ENCODE measurements around the gene NSUN7. TPM values are rescaled to one million over a fixed set of nuclear protein-coding genes. Genes with fewer than 3 reads are reported as not detected.

NSUN7 gene
- total and polyA plus RNA-seq, 2 experiments from 2014 or later = 3.4 to 9.9 TPM

DNA sequence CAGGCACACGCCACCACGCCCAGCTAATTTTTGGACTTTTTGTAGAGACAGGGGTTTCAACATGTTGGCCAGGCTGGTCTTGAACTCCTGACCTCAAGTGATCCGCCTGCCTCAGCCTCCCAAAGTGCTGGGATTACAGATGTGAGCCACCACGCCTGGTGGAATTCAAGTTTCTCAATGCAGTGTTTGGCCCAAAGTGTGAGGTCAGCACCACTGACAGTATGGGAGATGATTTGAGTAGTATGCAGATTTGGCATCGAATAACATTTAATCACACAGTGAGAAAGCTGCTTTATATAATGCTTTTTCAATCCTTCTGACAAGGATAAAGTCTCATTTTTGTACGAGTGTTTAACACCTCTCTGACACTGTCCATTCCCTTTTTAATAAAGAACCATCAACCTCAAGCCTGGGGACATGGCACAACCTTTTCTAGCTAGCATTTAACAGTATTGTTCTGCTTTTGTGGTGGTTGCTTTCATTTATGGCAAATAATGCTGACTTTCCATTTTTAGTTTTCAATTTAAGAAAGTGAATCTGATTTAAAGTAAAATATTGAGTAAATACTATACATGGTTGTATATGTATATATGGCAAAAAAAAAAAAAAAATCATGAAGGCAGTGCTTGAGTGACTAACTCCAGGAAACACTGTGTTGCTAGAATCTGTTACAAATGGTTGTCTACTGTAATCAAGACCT is 4.3 kb upstream of the NSUN7 start:
- DNase-seq (ENCODE audit: low read depth in 1 of 2, low spot score in 1 of 2) = peak in 1 of 2 donors; percentile 24
- no peak for TF ChIP-seq CTCF (IDR thresholded peaks at IDR 0.05; ENCODE audit: low read depth, low read length)
- no peak overlapping the region for H3K4me3 ChIP-seq
- no peaks in the 10 kb centered on the region for H3K27me3 ChIP-seq
- no peaks in the 10 kb centered on the region for H3K9me3 ChIP-seq (ENCODE audit: low read depth)
- no peaks in the 10 kb centered on the region for H3K36me3 ChIP-seq
- no peaks in the 10 kb centered on the region for H3K4me1 ChIP-seq (ENCODE audit: low read depth)
- no peak overlapping the region for H3K27ac ChIP-seq

- DNase-seq (ENCODE audit: low read depth in 1 of 2, low spot score in 1 of 2) = no peak
- TF ChIP-seq CTCF (IDR thresholded peaks at IDR 0.05; ENCODE audit: low read depth, low read length) = no peak
- no peaks in the 10 kb centered on the region for H3K27me3 ChIP-seq
- no peak overlapping the region for H3K27ac ChIP-seq
- no peaks in the 10 kb centered on the region for H3K4me1 ChIP-seq (ENCODE audit: low read depth)
- no peaks in the 10 kb centered on the region for H3K9me3 ChIP-seq (ENCODE audit: low read depth)
- no peaks in the 10 kb centered on the region for H3K36me3 ChIP-seq
- no peak overlapping the region for H3K4me3 ChIP-seq
Observed at GRCh38 chr4:40747207-40747835, 2.4 kb upstream of the NSUN7 start.

DNA sequence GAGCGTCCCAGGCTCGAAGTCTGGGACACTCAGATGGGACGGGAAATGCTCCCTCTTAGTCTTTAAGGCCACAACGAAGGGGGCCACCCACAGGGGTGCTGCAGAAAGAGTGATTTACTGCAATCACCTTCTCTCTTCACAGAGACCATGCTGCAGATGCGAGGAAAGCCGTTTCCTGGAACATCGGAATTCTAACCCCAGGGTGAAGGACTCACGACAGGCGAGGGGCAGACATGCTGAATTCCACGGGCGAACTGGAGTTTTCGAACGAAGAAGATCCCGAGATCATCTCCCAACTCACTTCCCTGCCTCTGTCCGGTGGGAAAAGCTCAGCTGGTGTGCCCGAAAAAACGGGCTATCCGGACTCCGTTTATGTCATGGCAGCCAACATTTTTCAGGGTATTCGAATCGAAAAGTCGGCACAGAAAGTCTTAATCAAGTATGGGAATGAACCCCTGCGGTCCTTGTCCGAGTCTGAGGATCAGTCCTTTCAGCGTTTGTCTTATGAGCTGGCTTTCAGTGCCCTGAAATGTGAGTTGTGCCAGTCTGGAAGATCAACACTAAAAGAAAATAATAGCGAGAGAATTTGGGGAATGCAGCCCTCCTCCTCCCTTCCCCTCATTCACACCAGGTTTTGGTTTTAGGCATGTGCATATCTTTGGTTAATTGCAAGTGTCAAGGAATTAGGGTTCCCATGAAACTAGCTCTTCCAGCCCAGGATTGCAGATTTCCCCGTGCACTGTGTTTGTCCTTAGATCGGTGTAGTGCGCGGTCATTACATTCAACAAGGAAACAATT is 905 bp downstream of the NSUN7 start:
- Histone ChIP-seq H3K27ac (no peak overlapping the region), H3K4me1 (ENCODE audit: low read depth) (no peaks in the 10 kb centered on the region), H3K9me3 (ENCODE audit: low read depth) (no peaks in the 10 kb centered on the region), H3K27me3 (no peaks in the 10 kb centered on the region), H3K4me3 (peak overlapping the region; percentile 63), H3K36me3 (no peaks in the 10 kb centered on the region)
- DNase-seq (ENCODE audit: low read depth in 1 of 2, low spot score in 1 of 2) = peak; percentile 14 to 29
- TF ChIP-seq CTCF (IDR thresholded peaks at IDR 0.05; ENCODE audit: low read depth, low read length) = no peak

GRCh38 chr4:40755616-40756015 is 5.9 kb downstream of the NSUN7 start:
- Histone ChIP-seq H3K36me3 (no peaks in the 10 kb centered on the region), H3K4me3 (no peak overlapping the region), H3K4me1 (ENCODE audit: low read depth) (no peaks in the 10 kb centered on the region), H3K27ac (no peak overlapping the region), H3K27me3 (no peaks in the 10 kb centered on the region), H3K9me3 (ENCODE audit: low read depth) (no peaks in the 10 kb centered on the region)
- no peak for DNase-seq (ENCODE audit: low read depth in 1 of 2, low spot score in 1 of 2)
- no peak for TF ChIP-seq CTCF (IDR thresholded peaks at IDR 0.05; ENCODE audit: low read depth, low read length)

GRCh38 chr4:40763228-40763716 is 13.5 kb downstream of the NSUN7 start:
- Histone ChIP-seq H3K27me3 (no peaks in the 10 kb centered on the region), H3K4me3 (no peak overlapping the region), H3K4me1 (ENCODE audit: low read depth) (no peaks in the 10 kb centered on the region), H3K27ac (no peak overlapping the region), H3K9me3 (ENCODE audit: low read depth) (no peaks in the 10 kb centered on the region), H3K36me3 (no peaks in the 10 kb centered on the region)
- DNase-seq (ENCODE audit: low read depth in 1 of 2, low spot score in 1 of 2) = peak in 1 of 2 donors; percentile 75
- no peak for TF ChIP-seq CTCF (IDR thresholded peaks at IDR 0.05; ENCODE audit: low read depth, low read length)

Data from cardiac muscle cell (in vitro differentiated cells and primary cell).